Neuronal stem cell (in vitro differentiated cells): ENCODE results near the gene BDNF.

Experiments used
- DNase-seq: peaks from one replicate; pipeline ENCODE4 v3.0.0-alpha.2; 2013; ENCODE audit warnings: low spot score
- H2AFZ ChIP-seq: one replicate; pipeline ENCODE4 v1.6.1; 2013; ENCODE audit warnings: mild to moderate bottlenecking, low read length, inconsistent platforms
- H2AK5ac ChIP-seq: 2 replicates; pipeline ENCODE4 v1.6.1; 2013; ENCODE audit warnings: low read depth, mild to moderate bottlenecking, inconsistent platforms, low read length, moderate library complexity, mixed read lengths
- H2BK120ac ChIP-seq: 2 replicates; pipeline ENCODE4 v1.6.1; 2013; ENCODE audit warnings: low read depth, mild to moderate bottlenecking, inconsistent platforms, low read length, moderate library complexity, mixed read lengths
- H2BK12ac ChIP-seq: one replicate; pipeline ENCODE4 v1.6.1; 2013; ENCODE audit warnings: low read length, inconsistent platforms
- H2BK15ac ChIP-seq: 2 replicates; pipeline ENCODE4 v1.6.1; 2013; ENCODE audit warnings: mild to moderate bottlenecking, low read length, inconsistent platforms, mixed read lengths
- H2BK5ac ChIP-seq: one replicate; pipeline ENCODE4 v1.6.1; 2013; ENCODE audit warnings: inconsistent platforms, mild to moderate bottlenecking, low read length, moderate library complexity
- H3K14ac ChIP-seq: one replicate; pipeline ENCODE4 v1.6.1; 2013; ENCODE audit warnings: low read length, inconsistent platforms
- H3K18ac ChIP-seq: 2 replicates; pipeline ENCODE4 v1.6.1; 2013; ENCODE audit warnings: low read length, inconsistent platforms
- H3K23ac ChIP-seq: 2 replicates; pipeline ENCODE4 v1.6.1; 2013; ENCODE audit warnings: low read depth, mild to moderate bottlenecking, mixed read lengths, low read length, inconsistent platforms; ENCODE audit not compliant: poor library complexity
- H3K27ac ChIP-seq: replicated peaks from 3 replicates; pipeline ENCODE4 v1.5.1; 2013; ENCODE audit warnings: low read length, inconsistent platforms
- H3K27me3 ChIP-seq, 3 experiments: 2 replicates each; pipeline ENCODE4 v1.6.1; 2013; ENCODE audit warnings: low read length in 3 of 3, mild to moderate bottlenecking in 2 of 3, inconsistent platforms in 1 of 3, low read depth in 1 of 3, mixed read lengths in 1 of 3, moderate library complexity in 1 of 3; ENCODE audit not compliant: control insufficient read depth in 3 of 3, insufficient read depth in 3 of 3
- H3K36me3 ChIP-seq, 2 donors: replicated peaks in 1 of 2; 2 replicates each; pipeline ENCODE4 v1.6.1; 2013; ENCODE audit warnings: low read length in 2 of 2; ENCODE audit not compliant: control insufficient read depth in 2 of 2, insufficient read depth in 2 of 2
- H3K4ac ChIP-seq: 2 replicates; pipeline ENCODE4 v1.6.1; 2013; ENCODE audit warnings: inconsistent platforms, mild to moderate bottlenecking, low read length, moderate library complexity
- H3K4me1 ChIP-seq, 2 donors: 1 replicate in 1 of 2; 2 replicates in 1 of 2; pipeline ENCODE4 v1.6.1; 2013; ENCODE audit warnings: low read length in 2 of 2, low read depth in 1 of 2; ENCODE audit not compliant: control insufficient read depth in 2 of 2, insufficient read depth in 1 of 2
- H3K4me2 ChIP-seq: one replicate; pipeline ENCODE4 v1.6.1; 2013; ENCODE audit warnings: mild to moderate bottlenecking, low read length, inconsistent platforms; ENCODE audit not compliant: insufficient read depth, poor library complexity, severe bottlenecking
- H3K4me3 ChIP-seq, 2 donors: 2 replicates each; pipeline ENCODE4 v1.5.1; 2013; ENCODE audit warnings: low read length in 2 of 2, mild to moderate bottlenecking in 2 of 2, inconsistent platforms in 1 of 2, moderate library complexity in 1 of 2
- H3K79me1 ChIP-seq: one replicate; pipeline ENCODE4 v1.6.1; 2013; ENCODE audit warnings: low read depth, mild to moderate bottlenecking, inconsistent platforms, low read length, moderate library complexity
- H3K9ac ChIP-seq: one replicate; pipeline ENCODE4 v1.6.1; 2013; ENCODE audit warnings: mild to moderate bottlenecking, low read depth, low read length, inconsistent platforms; ENCODE audit not compliant: poor library complexity
- H3K9me3 ChIP-seq, 2 donors: replicated peaks in 1 of 2; 2 replicates each; pipeline versions ENCODE3 to v1.6.1; 2013; ENCODE audit warnings: low read length in 2 of 2, mild to moderate bottlenecking in 2 of 2, inconsistent platforms in 1 of 2, low read depth in 1 of 2, mixed read lengths in 1 of 2, moderate library complexity in 1 of 2; ENCODE audit not compliant: control insufficient read depth in 2 of 2, insufficient read depth in 1 of 2
- H4K8ac ChIP-seq: one replicate; pipeline ENCODE4 v1.6.1; 2013; ENCODE audit warnings: low read depth, mild to moderate bottlenecking, inconsistent platforms, low read length, moderate library complexity
- H4K91ac ChIP-seq: one replicate; pipeline ENCODE4 v1.6.1; 2013; ENCODE audit warnings: low read length, low read depth, mild to moderate bottlenecking, inconsistent platforms; ENCODE audit not compliant: poor library complexity
- WGBS, 2 donors: extraction: QIAGEN DNeasy Blood & Tissue Kit; methylation state at CpG; one replicate each; pipeline ENCODE4 v1.1.7; 2013; ENCODE audit warnings: missing lambda C conversion rate in 2 of 2, mixed read lengths in 1 of 2; ENCODE audit not compliant: insufficient read length in 2 of 2, insufficient replicate concordance in 1 of 2; ENCODE audit errors: extremely low coverage in 2 of 2; 5-methylcytosine and 5-hydroxymethylcytosine counted together

BDNF gene

DNA sequence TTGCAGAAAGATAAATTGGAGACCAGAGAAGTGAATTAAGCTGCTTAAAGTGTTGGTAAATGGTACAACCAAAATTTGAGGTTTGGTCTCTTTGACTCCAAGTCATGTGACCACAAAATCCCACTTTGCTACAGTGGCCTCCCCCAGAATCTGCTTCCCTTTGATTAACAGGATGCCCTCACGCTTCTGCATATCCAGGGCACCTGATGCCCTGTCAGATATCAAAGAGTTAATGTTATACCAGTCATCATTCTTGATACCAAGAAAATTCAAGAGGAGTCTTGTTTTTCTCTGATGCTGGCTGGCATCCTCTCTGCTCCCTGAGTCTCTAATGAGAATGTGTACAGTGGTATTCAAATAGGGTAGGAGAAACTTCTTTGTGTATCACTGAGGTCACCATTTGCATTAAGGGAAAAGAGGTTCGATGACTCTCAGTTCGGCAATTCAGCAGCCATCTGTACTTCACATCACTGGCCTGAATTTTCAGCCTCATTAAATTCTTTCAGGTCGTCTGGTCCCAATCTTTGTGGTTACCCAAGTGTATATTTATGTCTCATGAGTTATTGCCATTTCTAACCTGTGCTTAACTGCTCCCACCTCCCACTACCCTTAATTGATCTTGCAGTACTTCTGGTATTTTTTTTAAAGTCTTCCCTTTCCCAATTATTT is 73.9 kb downstream of the BDNF start:
- Histone ChIP-seq H2AFZ (no peak overlapping the region), H3K27me3 (no peaks in the 10 kb centered on the region), H2BK120ac (no peak overlapping the region), H2BK15ac (no peak overlapping the region), H2BK12ac (no peak overlapping the region), H3K4me3 (no peak overlapping the region), H4K8ac (no peak overlapping the region), H3K18ac (no peak overlapping the region), H3K36me3 (no peaks in the 10 kb centered on the region), H2AK5ac (no peak overlapping the region), H3K9ac (no peak overlapping the region), H3K79me1 (no peaks in the 10 kb centered on the region), H3K23ac (no peak overlapping the region), H2BK5ac (no peak overlapping the region), H3K9me3 (no peaks in the 10 kb centered on the region), H3K4me2 (no peak overlapping the region), H3K27ac (no peak overlapping the region), H3K4me1 (no peaks in the 10 kb centered on the region), H3K14ac (no peak overlapping the region), H4K91ac (no peak overlapping the region), H3K4ac (no peak overlapping the region)
- WGBS, 2 donors: no CpG with 5 or more reads among the region's 4 CpGs
- no peak for DNase-seq

GRCh38 chr11:27625347-27625912 is 74.8 kb downstream of the BDNF start:
- Histone ChIP-seq H3K14ac (no peak overlapping the region), H3K18ac (no peak overlapping the region), H3K9ac (no peak overlapping the region), H3K36me3 (no peaks in the 10 kb centered on the region), H3K23ac (no peak overlapping the region), H4K8ac (no peak overlapping the region), H3K79me1 (no peaks in the 10 kb centered on the region), H2AK5ac (no peak overlapping the region), H3K27ac (no peak overlapping the region), H3K4me2 (no peak overlapping the region), H2BK120ac (no peak overlapping the region), H2AFZ (no peak overlapping the region), H3K4me1 (no peaks in the 10 kb centered on the region), H2BK15ac (no peak overlapping the region), H3K9me3 (no peaks in the 10 kb centered on the region), H2BK12ac (no peak overlapping the region), H4K91ac (no peak overlapping the region), H3K4ac (no peak overlapping the region), H3K4me3 (no peak overlapping the region), H2BK5ac (no peak overlapping the region), H3K27me3 (no peaks in the 10 kb centered on the region)
- WGBS, 2 donors: no CpG with 5 or more reads among the region's 1 CpG
- no peak for DNase-seq

GRCh38 chr11:27623945-27624523 is 76.2 kb downstream of the BDNF start:
- no peak overlapping the region for H4K91ac ChIP-seq
- no peak overlapping the region for H2BK120ac ChIP-seq

DNA sequence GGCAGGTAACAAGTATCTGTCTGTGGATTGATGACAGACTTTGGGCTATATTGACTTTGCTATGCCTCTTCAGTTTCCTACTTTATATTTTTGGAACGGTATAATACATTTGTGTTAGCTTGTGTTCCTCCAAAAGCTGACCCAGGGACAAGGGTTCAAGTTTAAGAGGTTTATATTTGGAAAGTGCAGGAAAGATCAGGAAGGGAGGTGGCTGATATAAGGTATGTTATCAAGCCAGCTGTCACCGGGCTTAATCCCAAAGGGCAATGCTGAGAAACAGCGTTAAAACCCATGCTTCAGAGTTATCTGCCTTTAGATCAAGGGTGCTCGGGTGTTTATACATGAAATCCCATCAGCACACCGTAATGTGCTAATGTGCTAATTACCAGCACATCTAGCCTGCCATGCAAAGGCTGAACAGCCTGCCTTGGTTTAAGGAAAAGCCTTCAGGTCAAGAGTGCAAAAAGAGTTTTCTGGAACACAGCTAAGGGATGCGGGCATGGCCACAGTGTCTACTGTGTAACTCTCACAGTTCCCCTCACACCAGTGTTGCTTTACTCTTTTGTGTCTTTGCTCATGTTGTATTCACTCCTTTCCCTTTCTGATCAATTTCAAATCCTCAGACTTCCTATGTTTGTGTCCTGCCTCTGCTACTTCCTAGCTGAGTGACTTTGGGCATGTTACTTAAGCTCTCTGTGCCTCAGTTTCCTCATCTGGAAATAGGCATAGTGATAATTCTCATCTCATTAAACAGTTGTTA is 77.5 kb downstream of the BDNF start:
- no peaks in the 10 kb centered on the region for H3K9me3 ChIP-seq
- no peak overlapping the region for H2BK15ac ChIP-seq
- no peak overlapping the region for H2AK5ac ChIP-seq
- no peak overlapping the region for H3K4me3 ChIP-seq
- no peak overlapping the region for H3K18ac ChIP-seq
- no peak overlapping the region for H2AFZ ChIP-seq
- no peak overlapping the region for H2BK12ac ChIP-seq
- no peak overlapping the region for H2BK120ac ChIP-seq
- WGBS, 2 donors: no CpG with 5 or more reads among the region's 6 CpGs
- H3K27me3 ChIP-seq: no peaks in the 10 kb centered on the region
- no peak overlapping the region for H4K91ac ChIP-seq
- H3K4ac ChIP-seq: no peak overlapping the region
- H4K8ac ChIP-seq: no peak overlapping the region
- no peak for DNase-seq
- H3K9ac ChIP-seq: no peak overlapping the region
- H3K27ac ChIP-seq: no peak overlapping the region
- no peak overlapping the region for H3K4me2 ChIP-seq
- no peak overlapping the region for H2BK5ac ChIP-seq
- H3K36me3 ChIP-seq: no peaks in the 10 kb centered on the region
- no peak overlapping the region for H3K23ac ChIP-seq
- no peaks in the 10 kb centered on the region for H3K79me1 ChIP-seq
- peaks cover 0 to 3% of the 10 kb centered on the region in 2 donors for H3K4me1 ChIP-seq
- H3K14ac ChIP-seq: no peak overlapping the region

More at GRCh38 chr11:27623945-27624523, 76.2 kb downstream of the BDNF start:
- H3K9ac ChIP-seq: no peak overlapping the region
- no peak overlapping the region for H3K4me2 ChIP-seq
- no peak overlapping the region for H3K18ac ChIP-seq
- no peak overlapping the region for H3K23ac ChIP-seq
- H3K4me1 ChIP-seq: peaks cover 0 to 3% of the 10 kb centered on the region in 2 donors
- no peak overlapping the region for H2BK12ac ChIP-seq
- H4K8ac ChIP-seq: no peak overlapping the region
- H2AK5ac ChIP-seq: no peak overlapping the region
- DNase-seq: no peak
- no CpG with 5 or more reads among the region's 5 CpGs for WGBS, 2 donors
- no peak overlapping the region for H2BK15ac ChIP-seq
- H3K27ac ChIP-seq: no peak overlapping the region
- H3K79me1 ChIP-seq: no peaks in the 10 kb centered on the region
- H3K27me3 ChIP-seq: no peaks in the 10 kb centered on the region
- H2BK5ac ChIP-seq: no peak overlapping the region
- H3K4ac ChIP-seq: no peak overlapping the region
- H3K36me3 ChIP-seq: no peaks in the 10 kb centered on the region
- no peak overlapping the region for H2AFZ ChIP-seq
- no peak overlapping the region for H3K4me3 ChIP-seq
- H3K14ac ChIP-seq: no peak overlapping the region
- no peaks in the 10 kb centered on the region for H3K9me3 ChIP-seq
